Omental fat pad (tissue), 4 donors: ENCODE measurements around the gene WDR17. TPM values are rescaled to one million over a fixed set of nuclear protein-coding genes. Genes with fewer than 3 reads are reported as not detected.

ENCODE experiments used
- ATAC-seq: fragments of 150-250 bp; one replicate; pipeline ENCODE4 v1.9.1; 2016; ENCODE audit warnings: mild to moderate bottlenecking, moderate library complexity; ENCODE audit not compliant: low FRiP score
- DNase-seq: peaks from one replicate; pipeline ENCODE4 v3.0.0-alpha.2; 2019; ENCODE audit warnings: low spot score
- total RNA-seq, 4 donors: library from RNA; depleted of rRNA; stranded (reverse); fragments of >200 nt; gene quantifications; one replicate each; pipeline ENCODE4 v1.1.0, GENCODE V29; 2016
- TF ChIP-seq, protein P1 (sequence below), 3 donors: fragments of 450-650 bp; IDR thresholded peaks; one replicate each; pipeline ENCODE4 v1.5.1; 2016 to 2017; ENCODE audit warnings: antibody characterized with exemption in 3 of 3, mild to moderate bottlenecking in 3 of 3, moderate library complexity in 2 of 3

WDR17 gene
- total RNA-seq, 4 donors from 2014 or later, result 0.84 to 3.6 (median 3.3) TPM

DNA sequence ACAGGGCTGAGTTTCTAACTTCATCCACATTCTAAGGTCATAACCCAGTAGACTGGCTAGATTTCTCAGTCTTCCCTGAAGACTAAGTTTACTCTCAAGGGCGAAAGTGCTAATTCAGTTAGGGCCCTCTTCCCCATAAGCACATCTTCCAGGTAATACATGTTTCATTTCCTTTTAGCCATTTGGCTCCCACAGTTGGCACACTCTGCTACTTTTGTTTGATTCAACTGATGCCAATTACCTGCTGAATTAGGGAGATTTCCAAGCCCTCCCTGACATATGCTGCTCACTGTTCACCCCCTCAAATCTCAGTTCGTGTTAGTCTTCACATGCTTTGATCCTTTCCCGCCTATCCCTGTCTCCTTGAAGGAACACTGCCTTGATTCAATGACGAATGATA lies 17.0 kb upstream of the WDR17 start:
- TF ChIP-seq, protein P1, sequence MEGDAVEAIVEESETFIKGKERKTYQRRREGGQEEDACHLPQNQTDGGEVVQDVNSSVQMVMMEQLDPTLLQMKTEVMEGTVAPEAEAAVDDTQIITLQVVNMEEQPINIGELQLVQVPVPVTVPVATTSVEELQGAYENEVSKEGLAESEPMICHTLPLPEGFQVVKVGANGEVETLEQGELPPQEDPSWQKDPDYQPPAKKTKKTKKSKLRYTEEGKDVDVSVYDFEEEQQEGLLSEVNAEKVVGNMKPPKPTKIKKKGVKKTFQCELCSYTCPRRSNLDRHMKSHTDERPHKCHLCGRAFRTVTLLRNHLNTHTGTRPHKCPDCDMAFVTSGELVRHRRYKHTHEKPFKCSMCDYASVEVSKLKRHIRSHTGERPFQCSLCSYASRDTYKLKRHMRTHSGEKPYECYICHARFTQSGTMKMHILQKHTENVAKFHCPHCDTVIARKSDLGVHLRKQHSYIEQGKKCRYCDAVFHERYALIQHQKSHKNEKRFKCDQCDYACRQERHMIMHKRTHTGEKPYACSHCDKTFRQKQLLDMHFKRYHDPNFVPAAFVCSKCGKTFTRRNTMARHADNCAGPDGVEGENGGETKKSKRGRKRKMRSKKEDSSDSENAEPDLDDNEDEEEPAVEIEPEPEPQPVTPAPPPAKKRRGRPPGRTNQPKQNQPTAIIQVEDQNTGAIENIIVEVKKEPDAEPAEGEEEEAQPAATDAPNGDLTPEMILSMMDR (IDR thresholded peaks at IDR 0.05), result no peak

DNA sequence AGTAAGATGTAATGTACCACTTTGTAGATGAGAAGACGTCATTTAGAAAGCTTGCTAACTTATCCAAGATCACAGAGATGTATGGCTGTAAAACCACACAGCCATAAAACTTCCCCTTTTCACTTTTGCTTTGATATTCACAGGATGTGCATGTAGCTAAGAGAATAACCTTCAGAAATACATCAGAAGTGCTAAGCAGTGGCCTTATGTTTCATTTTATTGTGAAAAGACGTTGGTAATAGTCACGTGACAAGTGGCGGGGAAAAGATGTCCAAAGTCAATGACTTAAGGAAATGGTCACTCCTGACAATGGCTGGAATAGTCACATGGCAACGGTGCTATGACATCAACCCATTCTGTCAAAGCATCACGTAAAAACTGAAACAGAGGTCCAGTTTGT lies 12.9 kb upstream of the WDR17 start:
- ATAC-seq, result no peak
- DNase-seq, result no peak
- TF ChIP-seq, protein P1 (IDR thresholded peaks at IDR 0.05), result no peak

More for the DNA sequence above, 17.0 kb upstream of the WDR17 start:
- no peak for DNase-seq
- ATAC-seq, result no peak

DNA sequence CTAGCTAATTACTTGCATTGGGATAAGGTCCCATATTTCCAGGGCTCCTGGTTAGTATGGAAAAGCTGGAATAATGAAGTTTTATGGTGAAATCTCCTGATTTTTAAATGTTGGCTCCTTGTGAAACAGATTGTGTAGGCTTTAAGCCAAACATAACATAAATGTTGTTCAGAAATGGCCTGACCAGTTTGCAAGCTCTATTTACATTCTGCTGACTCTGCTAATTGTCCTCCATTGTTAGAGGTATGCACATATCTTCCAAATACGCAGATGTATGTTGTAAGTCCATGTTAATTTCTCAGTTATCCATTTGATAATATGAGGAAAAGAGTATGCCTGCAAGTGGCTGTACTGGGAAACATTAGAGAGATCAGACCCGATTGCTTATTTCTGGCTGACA lies 11.9 kb upstream of the WDR17 start:
- no peak for DNase-seq
- no peak for ATAC-seq
- TF ChIP-seq, protein P1 (IDR thresholded peaks at IDR 0.05), result no peak

DNA sequence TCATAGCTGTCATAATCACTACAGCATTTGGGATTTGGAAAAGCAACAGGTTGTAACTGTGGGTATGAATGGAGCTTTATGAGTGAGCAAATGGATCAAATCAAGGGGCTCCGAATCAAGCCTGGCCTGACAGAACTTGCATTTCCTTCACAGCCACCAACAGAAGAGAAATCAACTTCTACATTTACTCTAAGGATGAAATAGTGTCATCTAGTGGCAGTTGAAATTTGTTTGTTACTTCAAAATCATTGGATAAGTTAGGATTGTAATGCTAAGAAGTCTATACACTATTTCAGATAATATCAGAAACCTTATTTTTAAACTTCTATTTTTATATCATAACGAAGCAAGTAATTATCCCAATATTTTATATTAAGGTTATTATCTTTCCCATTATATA lies 10.7 kb upstream of the WDR17 start:
- TF ChIP-seq, protein P1 (IDR thresholded peaks at IDR 0.05), result no peak
- ATAC-seq (no peak), DNase-seq (no peak)

DNA sequence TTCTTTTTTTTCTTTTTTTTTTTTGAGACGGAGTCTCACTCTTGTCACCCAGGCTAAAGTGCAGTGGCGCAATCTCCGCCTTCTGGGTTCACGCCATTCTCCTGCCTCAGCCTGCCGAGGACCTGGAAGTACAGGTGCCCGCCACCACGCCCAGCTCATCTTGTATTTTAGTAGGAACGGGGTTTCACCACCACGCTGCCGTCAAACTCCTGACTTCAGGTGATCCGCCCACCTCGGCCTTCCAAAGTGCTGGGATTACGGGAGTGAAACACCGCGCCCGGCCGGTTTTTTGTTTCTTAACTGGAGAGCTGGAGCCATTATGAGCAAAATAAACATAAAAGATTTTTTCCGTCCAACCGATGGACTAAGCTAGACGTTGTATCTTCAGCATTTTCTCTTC lies 1.9 kb upstream of the WDR17 start:
- ATAC-seq, result no peak
- no peak for DNase-seq
- TF ChIP-seq, protein P1 (IDR thresholded peaks at IDR 0.05), result no peak

DNA sequence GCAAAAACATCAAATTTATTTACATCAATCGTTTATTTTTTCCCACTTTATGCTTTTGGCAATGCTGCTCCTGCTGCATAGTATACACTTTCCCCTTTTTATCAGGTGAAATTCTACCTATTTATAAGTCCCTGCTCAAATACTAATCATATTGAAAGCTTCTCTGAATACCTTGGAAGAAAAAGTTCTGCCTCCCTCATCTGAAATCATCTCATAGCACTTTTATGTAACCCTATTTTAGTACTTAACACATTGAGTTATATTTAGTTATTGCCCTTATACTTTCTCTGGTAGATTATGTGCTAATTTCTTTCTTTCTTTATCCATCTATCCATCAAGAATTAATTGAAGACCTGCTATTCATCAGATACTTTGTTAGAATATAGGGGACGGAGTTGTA lies 1.1 kb upstream of the WDR17 start:
- DNase-seq (no peak), ATAC-seq (no peak)
- TF ChIP-seq, protein P1 (IDR thresholded peaks at IDR 0.05), result no peak

DNA sequence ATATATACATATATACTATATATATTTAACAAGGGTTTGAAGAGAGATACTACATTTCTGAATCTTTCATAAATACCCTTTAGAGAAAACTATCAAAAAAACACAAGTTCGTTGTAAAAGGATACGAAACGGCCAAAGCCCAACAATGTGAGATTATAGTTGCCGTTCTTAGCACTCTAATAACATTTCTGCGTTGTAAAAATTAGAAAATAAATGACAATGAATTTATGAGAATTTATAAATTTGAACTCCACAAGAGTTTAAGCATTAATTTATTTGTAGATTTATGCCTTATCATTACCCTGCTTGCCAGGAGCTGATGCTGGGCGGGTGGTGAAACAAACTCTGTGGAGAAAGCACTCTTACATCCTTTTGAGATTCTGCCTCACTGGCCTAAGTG lies 1.1 kb downstream of the WDR17 start:
- no peak for DNase-seq
- no peak for ATAC-seq
- TF ChIP-seq, protein P1 (IDR thresholded peaks at IDR 0.05), result no peak
